Measurements from ENCODE around the gene SMAD6.

Gene SMAD6

GRCh38 chr15:66719471-66719870, 17.4 kb downstream of the SMAD6 start:
- in situ Hi-C loops (cut with MboI; ENCODE audit: low sequenced_read_pairs) = no loop called here

- in situ Hi-C loops (cut with MboI; ENCODE audit: low sequenced_read_pairs) = no loop called here
These were observed 18.4 kb downstream of the SMAD6 start for GRCh38 chr15:66720206-66721010.

GRCh38 chr15:66721020-66721419, 19.0 kb downstream of the SMAD6 start:
- in situ Hi-C loops (cut with MboI; ENCODE audit: low sequenced_read_pairs) = no loop called here

DNA sequence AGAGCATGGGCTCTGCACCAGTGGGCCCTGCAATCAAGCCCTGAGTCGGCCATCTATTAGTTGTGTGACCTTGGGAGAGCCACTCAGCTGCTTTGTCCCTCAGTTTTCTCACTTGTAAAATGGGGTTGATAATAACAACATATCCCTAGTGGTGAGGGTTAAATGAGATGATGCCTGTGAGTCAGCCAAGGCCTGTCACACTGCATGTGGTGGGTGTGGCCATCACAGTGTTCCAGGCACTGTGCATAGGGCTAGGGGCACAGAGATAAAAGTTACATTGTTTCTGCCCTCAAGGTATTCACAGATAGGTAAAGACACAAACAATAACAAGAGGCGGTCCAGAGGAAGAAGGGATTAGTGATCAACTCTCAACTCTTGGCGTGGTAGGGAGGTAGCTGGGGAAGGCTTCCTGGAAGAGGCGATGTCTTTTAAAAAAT, 19.5 kb downstream of the SMAD6 start:
- in situ Hi-C loops (cut with MboI; ENCODE audit: low sequenced_read_pairs) = no loop called here

- in situ Hi-C loops (cut with MboI; ENCODE audit: low sequenced_read_pairs) = no loop called here
These were observed 19.9 kb downstream of the SMAD6 start for GRCh38 chr15:66721954-66722353.

- in situ Hi-C loops (cut with MboI; ENCODE audit: low sequenced_read_pairs) = no loop called here
These were observed 20.9 kb downstream of the SMAD6 start for GRCh38 chr15:66722757-66723540.

GRCh38 chr15:66723826-66724731, 22.0 kb downstream of the SMAD6 start:
- in situ Hi-C loops (cut with MboI; ENCODE audit: low sequenced_read_pairs) = no loop called here

- in situ Hi-C loops (cut with MboI; ENCODE audit: low sequenced_read_pairs) = no loop called here
These were observed 22.9 kb downstream of the SMAD6 start for GRCh38 chr15:66724732-66725463.

GRCh38 chr15:66725464-66725785, 23.4 kb downstream of the SMAD6 start:
- in situ Hi-C loops (cut with MboI; ENCODE audit: low sequenced_read_pairs) = no loop called here

DNA sequence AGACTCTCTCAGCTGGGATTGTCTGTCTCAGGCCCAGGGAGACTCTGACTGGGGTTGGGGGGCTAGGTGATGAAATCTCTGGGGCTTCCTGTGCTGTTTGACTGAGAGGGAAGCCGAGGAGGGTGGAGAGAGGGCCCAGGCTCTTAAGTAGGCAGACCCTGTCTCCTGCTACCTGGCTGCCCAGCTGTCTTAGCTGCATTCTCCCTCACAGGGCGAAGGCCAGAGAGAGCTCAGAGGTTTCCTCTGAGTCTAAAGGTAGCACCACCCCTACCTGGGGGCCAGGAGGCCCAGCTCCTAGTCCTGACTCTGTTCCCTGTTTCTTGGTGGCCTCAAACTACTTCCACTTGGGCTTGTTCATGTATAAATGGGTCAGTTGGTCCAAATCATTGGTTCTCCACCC, 24.4 kb downstream of the SMAD6 start:
- in situ Hi-C loops (cut with MboI; ENCODE audit: low sequenced_read_pairs) = no loop called here

GRCh38 chr15:66729331-66729951, 27.4 kb downstream of the SMAD6 start:
- in situ Hi-C loops (cut with MboI; ENCODE audit: low sequenced_read_pairs) = no loop called here

GRCh38 chr15:66730168-66731021, 28.4 kb downstream of the SMAD6 start:
- in situ Hi-C loops (cut with MboI; ENCODE audit: low sequenced_read_pairs) = no loop called here

DNA sequence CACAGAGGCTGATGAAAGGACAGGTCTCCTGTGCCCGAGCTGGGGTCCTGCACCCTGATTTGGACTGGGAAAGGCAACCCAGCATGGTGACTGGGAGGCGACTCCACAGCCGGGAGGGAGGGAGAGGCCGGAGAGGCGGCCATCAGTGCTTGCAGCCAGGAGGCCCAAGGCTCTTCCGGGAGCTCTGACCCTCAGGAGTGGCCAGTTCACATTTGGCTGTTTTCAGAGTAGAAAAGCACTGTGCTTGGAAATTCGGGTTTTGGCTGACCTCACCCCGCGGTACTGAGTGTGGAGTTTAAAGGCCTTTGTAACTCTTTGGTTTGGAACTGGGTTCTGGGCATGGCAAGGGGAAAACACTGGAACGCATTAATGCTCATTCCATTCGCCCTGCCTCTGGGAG, 31.9 kb downstream of the SMAD6 start:
- in situ Hi-C loops (cut with MboI; ENCODE audit: low sequenced_read_pairs) = no loop called here

GRCh38 chr15:66734961-66735908, 33.2 kb downstream of the SMAD6 start:
- in situ Hi-C loops (cut with MboI; ENCODE audit: low sequenced_read_pairs) = no loop called here

DNA sequence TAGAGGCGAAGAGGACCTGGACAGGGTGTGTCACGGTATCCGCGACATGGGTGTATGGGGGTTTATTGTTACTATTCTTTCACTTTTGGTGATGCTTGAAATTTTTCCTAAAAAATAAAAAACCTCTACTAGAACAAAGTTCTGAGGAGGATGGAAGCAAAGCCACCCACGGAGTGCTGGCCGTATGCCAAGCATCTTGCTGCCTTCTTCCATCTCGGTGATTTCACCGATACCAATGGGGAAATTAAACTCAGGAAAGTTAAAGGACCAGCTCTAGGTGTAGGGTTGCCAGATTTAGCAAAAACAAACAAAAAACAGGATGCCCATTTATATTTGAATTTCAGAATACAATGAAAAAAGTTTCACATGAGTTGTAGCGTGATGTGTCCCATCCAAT, 33.9 kb downstream of the SMAD6 start:
- in situ Hi-C loops (cut with MboI; ENCODE audit: low sequenced_read_pairs) = no loop called here

GRCh38 chr15:66737243-66738010, 35.4 kb downstream of the SMAD6 start:
- in situ Hi-C loops (cut with MboI; ENCODE audit: low sequenced_read_pairs) = no loop called here

- in situ Hi-C loops (cut with MboI; ENCODE audit: low sequenced_read_pairs) = no loop called here
These were observed 36.1 kb downstream of the SMAD6 start for GRCh38 chr15:66738116-66738515.

All from HL-60/S4 (cell line).